HCT116 (cell line): ENCODE data around the gene RPL3. TPM values are rescaled to one million over a fixed set of nuclear protein-coding genes. Genes with fewer than 3 reads are reported as not detected.

Experiments used
- ATAC-seq: fragments of 200-7000 bp; cut with Tn5 transposase; 2 replicates; pipeline ENCODE4 v1.9.1; 2020; ENCODE audit warnings: mild to moderate bottlenecking, moderate library complexity
- BruUV-seq: library from RNA; stranded (reverse); fragments of 400-500 nt; replicated peaks from 2 replicates; lab custom pipeline; 2021; lab: Mats Ljungman, UMichigan
- CTCF ChIA-PET: fragments of 300-600 bp; sonication (Branson Sonifier 250); formaldehyde crosslinking; loops from one replicate; lab custom pipeline; 2021; ENCODE audit warnings: antibody characterized with exemption; lab: Charles Lee
- POLR2A ChIA-PET: fragments of 300-600, 350-600 bp; sonication (Branson Sonifier 250); formaldehyde crosslinking; loops from one replicate; lab custom pipeline; 2021; ENCODE audit warnings: antibody characterized with exemption; lab: Charles Lee
- RAD21 ChIA-PET, 2 experiments: fragments of 300-600 bp; sonication (Branson Sonifier 250); formaldehyde crosslinking; loops; one replicate each; lab custom pipeline; 2023; ENCODE audit warnings: low total read pairs in 2 of 2; ENCODE audit not compliant: uncharacterized antibody in 2 of 2, unreplicated experiment in 2 of 2, low non-redundant PET in 1 of 2; lab: Charles Lee
- DNase-seq: peaks from one replicate; pipeline ENCODE4 v3.0.0-alpha.2; 2010; ENCODE audit warnings: low read depth, low spot score
- H2AFZ ChIP-seq: fragments of 200-600 bp; shearing (Covaris generic), sonication (generic); 2 replicates; pipeline ENCODE4 v1.6.1; 2017; ENCODE audit warnings: low read depth, mixed run types, mixed read lengths, antibody characterized with exemption, low read length; ENCODE audit not compliant: poor library complexity, severe bottlenecking
- H3K27ac ChIP-seq: 2 replicates; pipeline ENCODE4 v1.5.1; 2012; ENCODE audit warnings: low read depth, low read length
- H3K27me3 ChIP-seq: fragments of 200-600 bp; sonication (generic); 2 replicates; pipeline ENCODE4 v1.6.1; 2016; ENCODE audit warnings: mixed run types, low read length, mixed read lengths; ENCODE audit not compliant: insufficient read depth
- H3K36me3 ChIP-seq, 2 experiments: fragments of 200-500 bp in 1 of 2; fragments of 200-600 bp in 1 of 2; sonication (Bioruptor generic) in 1 of 2; sonication (generic) in 1 of 2; 2 replicates each; pipeline versions ENCODE4 v1.5.1 to v1.6.1; 2014 to 2016; ENCODE audit warnings: low read length in 2 of 2, inconsistent platforms in 1 of 2, mixed read lengths in 1 of 2, mixed run types in 1 of 2; ENCODE audit not compliant: insufficient read depth in 2 of 2, control insufficient read depth in 1 of 2
- H3K4me1 ChIP-seq, 2 experiments: fragments of 200-600 bp in 1 of 2; sonication (generic) in 1 of 2; 2 replicates each; pipeline versions ENCODE4 v1.5.1 to v1.6.1; 2012 to 2017; ENCODE audit warnings: low read length in 2 of 2, inconsistent platforms in 1 of 2, mild to moderate bottlenecking in 1 of 2, mixed read lengths in 1 of 2, mixed run types in 1 of 2, moderate library complexity in 1 of 2; ENCODE audit not compliant: insufficient read depth in 2 of 2, control insufficient read depth in 1 of 2
- H3K4me2 ChIP-seq: fragments of 200-600 bp; sonication (generic); 2 replicates; pipeline ENCODE4 v1.6.1; 2017; ENCODE audit warnings: mixed run types, low read length, mixed read lengths
- H3K4me3 ChIP-seq, 2 experiments: fragments of 200-600 bp in 1 of 2; sonication (generic) in 1 of 2; replicated peaks in 1 of 2; 2 replicates each; pipeline ENCODE4 v1.5.1; 2011 to 2016; ENCODE audit warnings: low read length in 2 of 2, control low read depth in 1 of 2, low read depth in 1 of 2, mild to moderate bottlenecking in 1 of 2, mixed read lengths in 1 of 2, mixed run types in 1 of 2
- H3K79me2 ChIP-seq: fragments of 200-600 bp; sonication (generic); 2 replicates; pipeline ENCODE4 v1.6.1; 2017; ENCODE audit warnings: mild to moderate bottlenecking, mixed run types, low read length, moderate library complexity, mixed read lengths; ENCODE audit not compliant: insufficient read depth
- H3K9ac ChIP-seq: fragments of 200-600 bp; sonication (generic); 2 replicates; pipeline ENCODE4 v1.6.1; 2016; ENCODE audit warnings: low read length, mixed read lengths
- H3K9me2 ChIP-seq: fragments of 200-600 bp; sonication (generic), shearing (Covaris generic); 2 replicates; pipeline ENCODE4 v1.6.1; 2017; ENCODE audit warnings: mixed run types, mild to moderate bottlenecking, moderate library complexity; ENCODE audit not compliant: insufficient read depth
- H3K9me3 ChIP-seq, 2 experiments: fragments of 200-500 bp in 1 of 2; fragments of 200-600 bp in 1 of 2; sonication (Bioruptor generic) in 1 of 2; sonication (generic) in 1 of 2; 2 replicates each; pipeline ENCODE4 v1.6.1; 2014 to 2017; ENCODE audit warnings: low read length in 2 of 2, mixed read lengths in 2 of 2, inconsistent platforms in 1 of 2, low read depth in 1 of 2, mild to moderate bottlenecking in 1 of 2, mixed run types in 1 of 2, moderate library complexity in 1 of 2; ENCODE audit not compliant: control insufficient read depth in 1 of 2, insufficient read depth in 1 of 2
- H4K20me1 ChIP-seq: fragments of 200-600 bp; sonication (generic), shearing (Covaris generic); 2 replicates; pipeline ENCODE4 v1.6.1; 2017; ENCODE audit warnings: mixed run types, mild to moderate bottlenecking, moderate library complexity; ENCODE audit not compliant: insufficient read depth
- CEBPB ChIP-seq: IDR thresholded peaks from 2 replicates; pipeline ENCODE4 v1.6.1; 2012; ENCODE audit warnings: low read depth
- CTCF ChIP-seq, 3 experiments: fragments of 200-600 bp in 1 of 3; sonication (generic) in 1 of 3; IDR thresholded peaks in 2 of 3; conservative IDR thresholded peaks in 1 of 3; 2 replicates each; pipeline ENCODE4 v1.5.1; 2012 to 2017; ENCODE audit warnings: low read depth in 2 of 3, low read length in 2 of 3, antibody characterized with exemption in 1 of 3, borderline replicate concordance in 1 of 3, control low read depth in 1 of 3, mild to moderate bottlenecking in 1 of 3, mixed read lengths in 1 of 3, mixed run types in 1 of 3, moderate library complexity in 1 of 3; ENCODE audit not compliant: insufficient read depth in 1 of 3
- EGR1 ChIP-seq: IDR thresholded peaks from 2 replicates; pipeline ENCODE4 v1.6.1; 2012; ENCODE audit warnings: low read depth
- EZH2 ChIP-seq: fragments of 200-600 bp; sonication (generic); IDR thresholded peaks from 2 replicates; pipeline ENCODE4 v1.6.1; 2017; ENCODE audit warnings: antibody characterized with exemption, mixed run types
- EZH2phosphoT487 ChIP-seq: fragments of 200-600 bp; IDR thresholded peaks from 2 replicates; pipeline ENCODE4 v1.6.1; 2018; ENCODE audit warnings: antibody characterized with exemption, borderline replicate concordance
- FOSL1 ChIP-seq: IDR thresholded peaks from 2 replicates; pipeline ENCODE4 v1.6.1; 2012; ENCODE audit warnings: low read depth
- POLR2A ChIP-seq: IDR thresholded peaks from 2 replicates; pipeline ENCODE4 v1.7.0; 2011; ENCODE audit warnings: borderline replicate concordance; ENCODE audit not compliant: insufficient read depth, insufficient read length; ENCODE audit errors: extremely low read depth
- POLR2AphosphoS5 ChIP-seq: IDR thresholded peaks from 2 replicates; pipeline ENCODE4 v1.6.1; 2011; ENCODE audit warnings: mild to moderate bottlenecking, low read depth, low read length, moderate library complexity
- RAD21 ChIP-seq: IDR thresholded peaks from 2 replicates; pipeline ENCODE4 v1.6.1; 2012; ENCODE audit warnings: low read depth, mild to moderate bottlenecking
- SIN3A ChIP-seq: IDR thresholded peaks from 2 replicates; pipeline ENCODE4 v1.6.1; 2012; ENCODE audit warnings: low read depth
- SP1 ChIP-seq: IDR thresholded peaks from 2 replicates; pipeline ENCODE4 v1.6.1; 2012; ENCODE audit warnings: low read depth
- SRF ChIP-seq: IDR thresholded peaks from 2 replicates; pipeline ENCODE4 v1.6.1; 2012; ENCODE audit warnings: low read depth
- TCF7L2 ChIP-seq: IDR thresholded peaks from 2 replicates; pipeline ENCODE4 v1.7.0; 2011; ENCODE audit warnings: borderline replicate concordance, inconsistent platforms; ENCODE audit not compliant: insufficient read depth, insufficient read length; ENCODE audit errors: extremely low read depth
- YY1 ChIP-seq: IDR thresholded peaks from 2 replicates; pipeline ENCODE4 v1.6.1; 2011; ENCODE audit warnings: low read length, low read depth, moderate library complexity, mild to moderate bottlenecking; ENCODE audit not compliant: insufficient replicate concordance; ENCODE audit errors: extremely low read depth
- ZFX ChIP-seq: fragments of 450-650 bp; IDR thresholded peaks from 2 replicates; pipeline ENCODE4 v1.6.1; 2017
- ZNF274 ChIP-seq: fragments of 200-500 bp; sonication (Bioruptor generic); IDR thresholded peaks from 2 replicates; pipeline ENCODE4 v1.6.1; 2014; ENCODE audit warnings: mild to moderate bottlenecking, low read depth, low read length, inconsistent platforms
- intact Hi-C: fragments of 100-400 bp; cut with micrococcal nuclease; formaldehyde crosslinking; loops from 2 replicates; pipeline ENCODE4 v1.10.0; 2022
- total RNA-seq: library from RNA; stranded (reverse); gene quantifications from one replicate; pipeline ENCODE4 v1.2.1, GENCODE V29; 2021; ENCODE audit not compliant: unreplicated experiment
- TF ChIP-seq, protein P1 (sequence below): IDR thresholded peaks from 2 replicates; pipeline ENCODE4 v1.6.1; 2012

The RPL3 gene
- total RNA-seq, 1 experiment from 2014 or later, result 2,966 TPM

DNA sequence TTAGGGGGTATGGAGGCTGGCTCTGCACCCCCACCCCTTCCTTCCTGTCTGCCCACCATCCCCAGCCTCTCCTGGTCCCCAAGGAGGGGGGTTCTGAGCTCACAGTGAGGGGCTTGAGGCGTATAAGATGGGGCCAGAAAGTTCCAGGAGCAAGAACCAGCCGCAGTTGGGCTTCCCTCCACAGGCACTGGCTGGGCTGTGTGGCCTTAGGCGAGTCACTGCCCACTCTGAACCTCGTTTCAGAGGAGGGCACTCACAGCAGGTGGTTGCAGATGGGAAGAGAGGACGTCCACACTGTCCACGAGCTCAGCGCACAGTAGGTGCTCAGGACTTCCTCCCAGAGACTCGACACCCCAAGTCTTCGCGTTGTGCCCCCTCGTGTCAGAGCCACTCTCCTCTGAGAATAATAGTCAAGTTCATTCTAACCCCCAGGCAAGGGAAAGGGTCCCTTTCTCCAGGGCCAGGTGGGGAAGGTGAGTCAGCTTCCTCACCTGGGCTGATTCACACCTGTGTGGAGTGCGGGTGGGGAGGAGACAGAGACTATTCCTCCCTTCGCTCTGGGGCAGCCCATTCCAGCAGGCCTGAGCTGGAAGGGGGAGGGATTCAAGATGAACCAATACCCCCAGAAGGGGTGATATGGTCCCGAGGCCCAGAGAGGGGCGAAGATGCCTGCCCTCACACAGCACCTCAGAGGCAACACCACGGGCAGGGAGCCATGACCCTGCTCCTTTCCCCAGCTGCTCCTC is 29.3 kb downstream of the RPL3 start:
- peaks cover 0 to 2% of the 10 kb centered on the region in 2 experiments; a peak in 1 of 4 replicates for H3K9me3 ChIP-seq
- RAD21 ChIA-PET, result interaction anchor here (1.8 to 2.5 kb wide), 2 partner anchors 21 to 40 kb away, joined by 5 read pairs; no protein-coding TSS in a partner anchor
- CTCF ChIA-PET, result interaction anchor here (1.3 to 2.7 kb wide), 6 partner anchors 12 to 122 kb away, joined by 3 to 11 read pairs (median 5); no protein-coding TSS in a partner anchor
- peaks cover 46 to 72% of the 10 kb centered on the region in 2 experiments for H3K4me1 ChIP-seq
- H3K9me2 ChIP-seq, result no peaks in the 10 kb centered on the region
- DNase-seq, result peak; percentile 48
- H3K79me2 ChIP-seq, result no peaks in the 10 kb centered on the region
- H3K9ac ChIP-seq, result peak overlapping the region; percentile 67
- intact Hi-C loops, result loop anchor here (5.0 kb wide), 2 partner anchors 48 to 118 kb away; partner anchors contain the start of gene PDGFB
- H3K27ac ChIP-seq, result peak overlapping the region; percentile 98
- POLR2A ChIA-PET, result interaction anchor here (0.8 to 3.3 kb wide), 7 partner anchors 11 to 47 kb away, joined by 3 to 20 read pairs (median 4); partner anchors contain the start of genes PDGFB and RPL3
- no peaks in the 10 kb centered on the region for H3K36me3 ChIP-seq
- peak; percentile 35 for ATAC-seq
- peak overlapping the region in 1 of 2 experiments; percentile 11; a peak in 1 of 4 replicates for H3K4me3 ChIP-seq
- H4K20me1 ChIP-seq, result no peaks in the 10 kb centered on the region
- BruUV-seq, result no TSS peak
- H2AFZ ChIP-seq, result no peak overlapping the region
- H3K4me2 ChIP-seq, result peak overlapping the region; percentile 87
- no peak for TF ChIP-seq TCF7L2
- no peak for TF ChIP-seq SRF
- no peak for TF ChIP-seq SP1
- TF ChIP-seq, all 23 proteins: peak for 0
- H3K27me3 ChIP-seq, result no peaks in the 10 kb centered on the region

GRCh38 chr22:39289533-39289932 is 29.9 kb downstream of the RPL3 start:
- TF ChIP-seq TCF7L2 (no peak), POLR2AphosphoS5 (no peak), EZH2 (no peak), YY1 (no peak), FOSL1 (no peak), EGR1 (no peak), SRF (no peak), SP1 (no peak), CTCF (IDR thresholded peaks at IDR 0.05 in 2 of 3, conservative IDR thresholded peaks at IDR 0.05 in 1 of 3; ENCODE audit: borderline replicate concordance in 1 of 3, insufficient read depth in 1 of 3, low read depth in 2 of 3, low read length in 2 of 3) (no peak), RAD21 (no peak), ZNF274 (no peak), POLR2A (no peak), EZH2phosphoT487 (no peak), CEBPB (no peak), SIN3A (no peak), ZFX (no peak)
- TF ChIP-seq, protein P1, sequence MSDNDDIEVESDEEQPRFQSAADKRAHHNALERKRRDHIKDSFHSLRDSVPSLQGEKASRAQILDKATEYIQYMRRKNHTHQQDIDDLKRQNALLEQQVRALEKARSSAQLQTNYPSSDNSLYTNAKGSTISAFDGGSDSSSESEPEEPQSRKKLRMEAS, result no peak
- Histone ChIP-seq H3K4me3 (no peak overlapping the region), H3K79me2 (no peaks in the 10 kb centered on the region), H3K4me2 (peak overlapping the region; percentile 87), H3K36me3 (no peaks in the 10 kb centered on the region), H2AFZ (no peak overlapping the region), H4K20me1 (no peaks in the 10 kb centered on the region), H3K27ac (no peak overlapping the region), H3K9ac (peak overlapping the region; percentile 67), H3K9me3 (peaks cover 0 to 8% of the 10 kb centered on the region in 2 experiments; a peak in 1 of 4 replicates), H3K27me3 (no peaks in the 10 kb centered on the region), H3K9me2 (no peaks in the 10 kb centered on the region), H3K4me1 (peaks cover 46 to 66% of the 10 kb centered on the region in 2 experiments)
- no TSS peak for BruUV-seq
- intact Hi-C loops, result no loop called here
- RAD21 ChIA-PET, result no interaction called here
- POLR2A ChIA-PET, result interaction anchor here (0.8 to 3.3 kb wide), 5 partner anchors 10 to 47 kb away, joined by 3 to 20 read pairs (median 4); partner anchors contain the start of gene RPL3
- DNase-seq, result no peak
- no peak for ATAC-seq
- CTCF ChIA-PET, result interaction anchor here (1.8 to 2.0 kb wide), 2 partner anchors 27 to 119 kb away, joined by 5 to 8 read pairs; no protein-coding TSS in a partner anchor
